ENCODE data around the gene PRLR. TPM values are rescaled to one million over a fixed set of nuclear protein-coding genes. Genes with fewer than 3 reads are reported as not detected.

The PRLR gene
- total and polyA plus RNA-seq, 2 of the 8 experiments (the other 6 are each of a cell fraction or from before 2014, with no cell fraction given): 0.53 to 2.5 TPM

- Histone ChIP-seq H3K23ac (ENCODE audit: insufficient read length) (no peak overlapping the region), H3K79me2 (ENCODE audit: control insufficient read depth in 1 of 2, insufficient read depth in 2 of 2, low read length in 2 of 2) (no peaks in the 10 kb centered on the region), H2AK5ac (ENCODE audit: low read depth, low read length) (no peak overlapping the region), H3K4me3 (ENCODE audit: extremely low read depth in 1 of 4, insufficient read depth in 2 of 4, low read depth in 3 of 4, low read length in 4 of 4) (no peak overlapping the region), H2BK12ac (ENCODE audit: low read depth, low read length) (no peak overlapping the region), H2BK20ac (ENCODE audit: low read length) (no peak overlapping the region), H3K36me3 (ENCODE audit: control insufficient read depth in 2 of 4, insufficient read depth in 4 of 4, low read length in 3 of 4) (no peaks in the 10 kb centered on the region), H3K9ac (replicated peaks in 1 of 4; ENCODE audit: extremely low read depth in 1 of 4, low read depth in 3 of 4, low read length in 3 of 4) (no peak overlapping the region), H3K56ac (replicated peaks; ENCODE audit: insufficient read length, low read depth, low read length) (no peak overlapping the region), H4K8ac (ENCODE audit: extremely low read depth, insufficient read depth, low read length) (no peak overlapping the region), H2BK120ac (replicated peaks; ENCODE audit: low read depth, low read length) (no peak overlapping the region), H4K5ac (ENCODE audit: insufficient read length, low read depth, low read length) (no peak overlapping the region), H2BK5ac (ENCODE audit: low read depth, low read length) (no peak overlapping the region), H3K18ac (ENCODE audit: extremely low read depth, low read length) (no peak overlapping the region), H3K14ac (ENCODE audit: insufficient read length) (no peak overlapping the region), H3K4ac (replicated peaks; ENCODE audit: insufficient read length, low read depth, low read length) (no peak overlapping the region), H4K20me1 (replicated peaks in 1 of 2; ENCODE audit: control insufficient read depth in 1 of 2, insufficient read depth in 2 of 2, low read length in 2 of 2) (no peaks in the 10 kb centered on the region), H3K27me3 (replicated peaks in 1 of 4; ENCODE audit: control insufficient read depth in 3 of 4, extremely low read depth in 1 of 4, insufficient read depth in 3 of 4, low read length in 3 of 4) (no peaks in the 10 kb centered on the region), H3K23me2 (ENCODE audit: low read depth, low read length) (no peaks in the 10 kb centered on the region), H4K91ac (replicated peaks; ENCODE audit: insufficient read length, low read length) (no peak overlapping the region), H3K79me1 (ENCODE audit: low read depth, low read length) (no peaks in the 10 kb centered on the region), H2AFZ (ENCODE audit: low read length) (no peak overlapping the region), H3K27ac (ENCODE audit: low read depth, low read length) (no peak overlapping the region), H2BK15ac (ENCODE audit: low read length) (no peak overlapping the region), H3K4me1 (replicated peaks in 1 of 4; ENCODE audit: control insufficient read depth in 3 of 4, insufficient read depth in 4 of 4, low read length in 3 of 4) (no peaks in the 10 kb centered on the region), H3K4me2 (ENCODE audit: insufficient read depth in 1 of 2, low read depth in 2 of 2, low read length in 2 of 2) (no peak overlapping the region; a peak in 1 of 4 replicates), H3K9me3 (ENCODE audit: insufficient read depth in 2 of 2, low read depth in 1 of 2, low read length in 1 of 2) (no peaks in the 10 kb centered on the region)
- POLR2A ChIA-PET (ENCODE audit: partially characterized antibody): no interaction called here
- TF ChIP-seq JUND (IDR thresholded peaks at IDR 0.05; ENCODE audit: low read length) (no peak), POU5F1 (IDR thresholded peaks at IDR 0.05; ENCODE audit: low read depth, low read length) (no peak), BRCA1 (IDR thresholded peaks at IDR 0.05; ENCODE audit: low read depth, low read length) (no peak), BACH1 (IDR thresholded peaks at IDR 0.05; ENCODE audit: low read length) (no peak)
- WGBS, 2 experiments (ENCODE audit: extremely low coverage in 1 of 2, insufficient coverage in 1 of 2, insufficient read length in 1 of 2, insufficient replicate concordance in 2 of 2, low coverage in 1 of 2, low lambda C conversion rate in 2 of 2, missing lambda C conversion rate in 1 of 2): 72% methylated on average over 4 of the region's 4 CpGs; no CpG with 5 or more reads in 1 of the 2 experiments
- CTCF ChIA-PET (ENCODE audit: partially characterized antibody): interaction anchor here (0.7 to 2.2 kb wide), 4 partner anchors 8 to 85 kb away, joined by 3 to 8 read pairs (median 4); no protein-coding TSS in a partner anchor
- no peak for FAIRE-seq
- no peak for DNase-seq (ENCODE audit: low read depth in 1 of 2, low spot score in 2 of 2)
Observed at GRCh38 chr5:35098214-35098613, 132.1 kb downstream of the PRLR start.
